GM23338 (cell line): Measurements from ENCODE around the gene RNF26. TPM values are rescaled to one million over a fixed set of nuclear protein-coding genes. Genes with fewer than 3 reads are reported as not detected.

Experiments used
- ATAC-seq: fragments of 200-7000 bp; cut with Tn5 transposase; 3 replicates; pipeline ENCODE4 v1.9.1; 2020
- DNase-seq: peaks from one replicate; pipeline ENCODE4 v3.0.0-alpha.2; 2015; ENCODE audit warnings: low spot score
- H2AFZ ChIP-seq: fragments of 200-600 bp; sonication (generic); 2 replicates; pipeline ENCODE4 v1.8.0; 2016; ENCODE audit warnings: antibody characterized with exemption, mild to moderate bottlenecking, moderate library complexity
- H3F3A ChIP-seq: fragments of 200-600 bp; sonication (generic); replicated peaks from 2 replicates; pipeline ENCODE4 v1.8.0; 2017; ENCODE audit warnings: antibody characterized with exemption, mixed run types, low read depth
- H3K27ac ChIP-seq: fragments of 200-600 bp; sonication (generic); 2 replicates; pipeline ENCODE4 v1.6.1; 2016; ENCODE audit warnings: low read depth
- H3K27me3 ChIP-seq: fragments of 200-600 bp; sonication (generic); 2 replicates; pipeline ENCODE4 v1.8.0; 2016; ENCODE audit warnings: mild to moderate bottlenecking, mixed run types, moderate library complexity; ENCODE audit not compliant: insufficient read depth
- H3K36me3 ChIP-seq: fragments of 200-600 bp; sonication (generic); 2 replicates; pipeline ENCODE4 v1.8.0; 2016; ENCODE audit warnings: mild to moderate bottlenecking; ENCODE audit not compliant: insufficient read depth
- H3K4me1 ChIP-seq: fragments of 200-600 bp; sonication (generic); 2 replicates; pipeline ENCODE4 v1.8.0; 2016; ENCODE audit warnings: mild to moderate bottlenecking, moderate library complexity; ENCODE audit not compliant: insufficient read depth
- H3K4me2 ChIP-seq: fragments of 200-600 bp; sonication (generic); 2 replicates; pipeline ENCODE4 v1.7.1; 2017; ENCODE audit warnings: mixed run types
- H3K4me3 ChIP-seq: fragments of 200-600 bp; sonication (generic); 2 replicates; pipeline ENCODE4 v1.6.1; 2016; ENCODE audit warnings: mixed run types
- H3K79me2 ChIP-seq: fragments of 200-600 bp; sonication (generic); replicated peaks from 2 replicates; pipeline ENCODE4 v1.8.0; 2017; ENCODE audit warnings: mild to moderate bottlenecking; ENCODE audit not compliant: insufficient read depth
- H3K9me2 ChIP-seq: fragments of 200-600 bp; sonication (generic); 2 replicates; pipeline ENCODE4 v1.8.0; 2017; ENCODE audit not compliant: insufficient read depth
- H4K20me1 ChIP-seq: fragments of 200-600 bp; sonication (generic); replicated peaks from 2 replicates; pipeline ENCODE4 v1.8.0; 2017; ENCODE audit warnings: mild to moderate bottlenecking; ENCODE audit not compliant: insufficient read depth
- H3K27ac Mint-ChIP-seq: 2 replicates; pipeline ENCODE4 v1.8.0; 2020; ENCODE audit warnings: inconsistent platforms, mild to moderate bottlenecking, moderate library complexity, mixed read lengths
- H3K27me3 Mint-ChIP-seq: 3 replicates; pipeline ENCODE4 v1.8.0; 2022; ENCODE audit warnings: low read depth, mild to moderate bottlenecking, moderate library complexity, mixed read lengths, inconsistent platforms; ENCODE audit not compliant: insufficient read depth, poor library complexity
- H3K36me3 Mint-ChIP-seq: 3 replicates; pipeline ENCODE4 v1.8.0; 2021; ENCODE audit warnings: low read depth, mild to moderate bottlenecking, inconsistent platforms, moderate library complexity, mixed read lengths
- H3K4me1 Mint-ChIP-seq: 3 replicates; pipeline ENCODE4 v1.8.0; 2020; ENCODE audit warnings: mild to moderate bottlenecking, inconsistent platforms, mixed read lengths
- H3K4me3 Mint-ChIP-seq: 3 replicates; pipeline ENCODE4 v1.8.0; 2021; ENCODE audit warnings: moderate library complexity, mild to moderate bottlenecking, inconsistent platforms, mixed read lengths
- H3K9me3 Mint-ChIP-seq: 3 replicates; pipeline ENCODE4 v1.8.0; 2020; ENCODE audit warnings: moderate library complexity, mild to moderate bottlenecking, inconsistent platforms, mixed read lengths
- CREB1 ChIP-seq: fragments of 250-450 bp; sonication (Bioruptor Pico); IDR thresholded peaks from 2 replicates; pipeline ENCODE4 v1.5.0; 2020; ENCODE audit warnings: low read depth, mild to moderate bottlenecking, moderate library complexity
- ETS1 ChIP-seq: IDR thresholded peaks from 2 replicates; pipeline ENCODE4 v1.6.1; 2016; ENCODE audit warnings: antibody characterized with exemption
- EZH2 ChIP-seq: fragments of 200-600 bp; sonication (generic); IDR thresholded peaks from one replicate; pipeline ENCODE4 v1.8.0; 2017; ENCODE audit warnings: antibody characterized with exemption, mild to moderate bottlenecking, low read depth; ENCODE audit not compliant: unreplicated experiment
- EZH2phosphoT487 ChIP-seq: fragments of 200-600 bp; sonication (generic); IDR thresholded peaks from one replicate; pipeline ENCODE4 v1.8.1; 2018; ENCODE audit warnings: antibody characterized with exemption; ENCODE audit not compliant: unreplicated experiment
- JUNB ChIP-seq: IDR thresholded peaks from one replicate; pipeline ENCODE4 v1.6.1; 2016; ENCODE audit warnings: antibody characterized with exemption; ENCODE audit not compliant: unreplicated experiment
- NANOG ChIP-seq: IDR thresholded peaks from 2 replicates; pipeline ENCODE4 v1.6.1; 2016; ENCODE audit warnings: antibody characterized with exemption, borderline replicate concordance
- POLR2AphosphoS5 ChIP-seq: IDR thresholded peaks from 2 replicates; pipeline ENCODE4 v1.6.1; 2016; ENCODE audit warnings: antibody characterized with exemption, low read depth
- STAT1 ChIP-seq: IDR thresholded peaks from one replicate; pipeline ENCODE4 v1.6.1; 2016; ENCODE audit warnings: antibody characterized with exemption; ENCODE audit not compliant: unreplicated experiment
- ZNF114 ChIP-seq: fragments of 250-450 bp; sonication (Bioruptor Pico); IDR thresholded peaks from 2 replicates; pipeline ENCODE4 v1.5.0; 2020; ENCODE audit warnings: mild to moderate bottlenecking, moderate library complexity
- ZNF331 ChIP-seq: fragments of 250-450 bp; sonication (Bioruptor Pico); IDR thresholded peaks from 2 replicates; pipeline ENCODE4 v1.5.0; 2020; ENCODE audit warnings: low read depth, mild to moderate bottlenecking, moderate library complexity
- ZNF462 ChIP-seq: fragments of 250-450 bp; sonication (Bioruptor Pico); IDR thresholded peaks from 2 replicates; pipeline ENCODE4 v1.5.0; 2020; ENCODE audit warnings: mild to moderate bottlenecking, moderate library complexity
- polyA plus RNA-seq: library from polyadenylated mRNA; unstranded; fragments of >200 nt; fragmentation: Nextera tagmentation; extraction: Ambion mirVana; gene quantifications from 2 replicates; pipeline ENCODE4 v1.2.1, GENCODE V29; 2016
- total RNA-seq: library from RNA; depleted of rRNA; stranded (reverse); fragments of >200 nt; shearing (Covaris generic); gene quantifications from 2 replicates; pipeline ENCODE4 v1.2.3, GENCODE V29; 2014
- TF ChIP-seq, protein P1 (sequence below): IDR thresholded peaks from one replicate; pipeline ENCODE4 v1.6.1; 2018; ENCODE audit warnings: antibody characterized with exemption; ENCODE audit not compliant: unreplicated experiment
- TF ChIP-seq, protein P2 (sequence below), 2 experiments: fragments of 200-600 bp in 1 of 2; sonication (generic) in 1 of 2; conservative IDR thresholded peaks; 2 replicates each; pipeline versions ENCODE4 v1.5.1 to v1.6.1; 2016 to 2017; ENCODE audit warnings: antibody characterized with exemption in 2 of 2, low read depth in 2 of 2, mild to moderate bottlenecking in 2 of 2, moderate library complexity in 1 of 2

Gene RNF26
- total and polyA plus RNA-seq, 2 experiments from 2014 or later = 31.8 to 58.3 TPM

- Mint-ChIP-seq H3K9me3 (no peaks in the 10 kb centered on the region), H3K27me3 (peaks cover 21% of the 10 kb centered on the region), H3K27ac (no peak within 1 kb of the TSS), H3K4me3 (no peak within 1 kb of the TSS), H3K4me1 (peaks cover 9% of the 10 kb centered on the region; the same call in 2 of the 3 replicates), H3K36me3 (no peaks in the 10 kb centered on the region; the same call in 2 of the 3 replicates)
- no peaks in the 10 kb centered on the region for H4K20me1 ChIP-seq
- TF ChIP-seq STAT1 (no peak), ZNF462 (CRISPR knock-in tag) (no peak), CREB1 (no peak), ETS1 (no peak), EZH2 (no peak), POLR2AphosphoS5 (no peak), JUNB (no peak), NANOG (no peak), ZNF114 (CRISPR knock-in tag) (no peak), EZH2phosphoT487 (no peak), ZNF331 (no peak)
- TF ChIP-seq, protein P1, sequence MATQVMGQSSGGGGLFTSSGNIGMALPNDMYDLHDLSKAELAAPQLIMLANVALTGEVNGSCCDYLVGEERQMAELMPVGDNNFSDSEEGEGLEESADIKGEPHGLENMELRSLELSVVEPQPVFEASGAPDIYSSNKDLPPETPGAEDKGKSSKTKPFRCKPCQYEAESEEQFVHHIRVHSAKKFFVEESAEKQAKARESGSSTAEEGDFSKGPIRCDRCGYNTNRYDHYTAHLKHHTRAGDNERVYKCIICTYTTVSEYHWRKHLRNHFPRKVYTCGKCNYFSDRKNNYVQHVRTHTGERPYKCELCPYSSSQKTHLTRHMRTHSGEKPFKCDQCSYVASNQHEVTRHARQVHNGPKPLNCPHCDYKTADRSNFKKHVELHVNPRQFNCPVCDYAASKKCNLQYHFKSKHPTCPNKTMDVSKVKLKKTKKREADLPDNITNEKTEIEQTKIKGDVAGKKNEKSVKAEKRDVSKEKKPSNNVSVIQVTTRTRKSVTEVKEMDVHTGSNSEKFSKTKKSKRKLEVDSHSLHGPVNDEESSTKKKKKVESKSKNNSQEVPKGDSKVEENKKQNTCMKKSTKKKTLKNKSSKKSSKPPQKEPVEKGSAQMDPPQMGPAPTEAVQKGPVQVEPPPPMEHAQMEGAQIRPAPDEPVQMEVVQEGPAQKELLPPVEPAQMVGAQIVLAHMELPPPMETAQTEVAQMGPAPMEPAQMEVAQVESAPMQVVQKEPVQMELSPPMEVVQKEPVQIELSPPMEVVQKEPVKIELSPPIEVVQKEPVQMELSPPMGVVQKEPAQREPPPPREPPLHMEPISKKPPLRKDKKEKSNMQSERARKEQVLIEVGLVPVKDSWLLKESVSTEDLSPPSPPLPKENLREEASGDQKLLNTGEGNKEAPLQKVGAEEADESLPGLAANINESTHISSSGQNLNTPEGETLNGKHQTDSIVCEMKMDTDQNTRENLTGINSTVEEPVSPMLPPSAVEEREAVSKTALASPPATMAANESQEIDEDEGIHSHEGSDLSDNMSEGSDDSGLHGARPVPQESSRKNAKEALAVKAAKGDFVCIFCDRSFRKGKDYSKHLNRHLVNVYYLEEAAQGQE = no peak
- TF ChIP-seq, protein P2, sequence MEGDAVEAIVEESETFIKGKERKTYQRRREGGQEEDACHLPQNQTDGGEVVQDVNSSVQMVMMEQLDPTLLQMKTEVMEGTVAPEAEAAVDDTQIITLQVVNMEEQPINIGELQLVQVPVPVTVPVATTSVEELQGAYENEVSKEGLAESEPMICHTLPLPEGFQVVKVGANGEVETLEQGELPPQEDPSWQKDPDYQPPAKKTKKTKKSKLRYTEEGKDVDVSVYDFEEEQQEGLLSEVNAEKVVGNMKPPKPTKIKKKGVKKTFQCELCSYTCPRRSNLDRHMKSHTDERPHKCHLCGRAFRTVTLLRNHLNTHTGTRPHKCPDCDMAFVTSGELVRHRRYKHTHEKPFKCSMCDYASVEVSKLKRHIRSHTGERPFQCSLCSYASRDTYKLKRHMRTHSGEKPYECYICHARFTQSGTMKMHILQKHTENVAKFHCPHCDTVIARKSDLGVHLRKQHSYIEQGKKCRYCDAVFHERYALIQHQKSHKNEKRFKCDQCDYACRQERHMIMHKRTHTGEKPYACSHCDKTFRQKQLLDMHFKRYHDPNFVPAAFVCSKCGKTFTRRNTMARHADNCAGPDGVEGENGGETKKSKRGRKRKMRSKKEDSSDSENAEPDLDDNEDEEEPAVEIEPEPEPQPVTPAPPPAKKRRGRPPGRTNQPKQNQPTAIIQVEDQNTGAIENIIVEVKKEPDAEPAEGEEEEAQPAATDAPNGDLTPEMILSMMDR (conservative IDR thresholded peaks at IDR 0.05; ENCODE audit: low read depth in 2 of 2) = no peak
- no peak within 1 kb of the TSS for H3K27ac ChIP-seq
- no peaks in the 10 kb centered on the region for H3K36me3 ChIP-seq
- H3F3A ChIP-seq = no peaks in the 10 kb centered on the region
- peaks cover 17% of the 10 kb centered on the region for H3K27me3 ChIP-seq
- no peaks in the 10 kb centered on the region for H3K4me1 ChIP-seq
- ATAC-seq (no peak), DNase-seq (no peak)
- no peak within 1 kb of the TSS for H3K4me3 ChIP-seq
- no peak within 1 kb of the TSS for H2AFZ ChIP-seq
- no peaks in the 10 kb centered on the region for H3K9me2 ChIP-seq
- H3K79me2 ChIP-seq = no peaks in the 10 kb centered on the region
- no peak within 1 kb of the TSS for H3K4me2 ChIP-seq
These were observed 12.3 kb downstream of the RNF26 start, which contains the start of gene MFRP for GRCh38 chr11:119346605-119347004. Gene MFRP, minus strand, starts transcription at chr11:119346705. Its CDS starts 192 bp downstream, at chr11:119346513.
